ENCODE results near the gene ANKRD36C. TPM values are rescaled to one million over a fixed set of nuclear protein-coding genes. Genes with fewer than 3 reads are reported as not detected.
"Not testable (repeated sequence)": the region's sequence is repeated elsewhere in the genome, so short reads cannot be mapped to it uniquely, and the experiment has no call there.

ANKRD36C gene
- total RNA-seq, 1 donor from 2014 or later = 57.2 TPM

DNA sequence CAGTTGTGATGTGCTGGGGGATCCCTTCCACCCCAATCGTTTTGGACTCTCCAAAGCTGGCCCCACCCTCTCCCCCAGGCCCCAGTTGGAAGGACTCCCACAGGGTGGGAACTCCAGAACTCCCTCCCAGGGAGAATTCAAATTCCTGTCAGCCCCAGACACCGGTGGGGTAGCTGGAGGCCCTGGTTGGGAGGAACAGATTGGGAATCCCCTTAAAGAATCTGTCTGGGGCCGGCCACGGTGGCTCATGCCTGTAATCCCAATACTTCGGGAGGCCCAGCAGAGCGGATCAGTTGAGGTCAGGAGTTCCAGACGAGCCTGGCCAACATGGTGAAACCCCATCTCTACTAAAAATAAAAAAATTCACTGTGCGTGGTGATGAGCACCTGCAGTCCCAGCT, 155.5 kb downstream of the ANKRD36C start:
- peaks cover 28% of the 10 kb centered on the region for H3K36me3 Mint-ChIP-seq (ENCODE audit: low read depth)
- TF ChIP-seq CTCF (IDR thresholded peaks at IDR 0.05) = no peak
- H3K27ac Mint-ChIP-seq = no peak overlapping the region
- no peaks in the 10 kb centered on the region for H3K27me3 Mint-ChIP-seq
- H3K4me3 Mint-ChIP-seq = no peak overlapping the region
- no peaks in the 10 kb centered on the region for H3K9me3 Mint-ChIP-seq
- H3K4me1 Mint-ChIP-seq = no peaks in the 10 kb centered on the region
- no peak for ATAC-seq (ENCODE audit: low read depth)
- no peak for DNase-seq
- POLR2A ChIA-PET = no interaction called here
- intact Hi-C loops (cut with micrococcal nuclease) = no loop called here
- CTCF ChIA-PET = no interaction called here

DNA sequence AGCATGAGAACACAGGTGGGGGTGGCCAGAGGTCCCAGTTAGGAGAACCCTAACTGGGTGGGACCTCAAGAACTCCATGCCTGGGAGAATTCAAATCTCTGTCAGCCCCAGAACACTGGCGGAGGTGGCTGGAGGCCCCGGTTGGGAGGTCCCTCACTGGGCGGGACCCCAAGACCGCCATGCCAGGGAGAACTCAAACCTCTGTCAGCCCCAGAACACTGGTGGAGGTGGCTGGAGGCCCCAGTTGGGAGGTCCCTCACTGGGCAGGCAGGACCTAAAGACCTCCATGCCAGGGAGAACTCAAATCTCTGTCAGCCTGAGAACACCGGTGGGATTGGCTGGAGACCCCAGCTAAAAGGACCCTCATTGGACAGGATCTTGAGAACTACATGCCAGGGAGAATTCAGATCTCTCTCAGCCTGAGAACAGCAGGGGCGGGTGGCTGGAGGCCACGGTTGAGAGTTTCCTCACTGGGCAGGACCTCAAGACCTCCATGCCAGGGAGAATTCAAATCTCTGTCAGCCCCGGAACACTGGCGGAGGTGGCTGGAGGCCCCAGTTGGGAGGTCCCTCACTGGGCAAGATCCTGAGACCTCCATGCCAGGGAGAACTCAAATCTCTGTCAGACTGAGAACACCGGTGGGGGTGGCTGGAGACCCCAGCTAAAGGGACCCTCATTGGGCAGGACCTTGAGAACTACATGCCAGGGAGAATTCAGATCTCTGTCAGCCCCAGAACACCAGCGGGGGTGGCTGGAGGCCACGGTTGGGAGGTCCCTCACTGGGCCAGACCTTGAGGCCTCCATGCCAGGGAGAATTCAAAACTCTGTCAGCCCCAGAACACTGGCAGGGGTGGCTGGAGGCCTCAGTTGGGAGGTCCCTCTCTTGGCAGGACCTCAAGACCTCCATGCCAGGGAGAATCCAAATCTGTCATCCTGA, 157.3 kb downstream of the ANKRD36C start:
- ATAC-seq (ENCODE audit: low read depth); POLR2A ChIA-PET; CTCF ChIA-PET; H3K27ac Mint-ChIP-seq; H3K4me3 Mint-ChIP-seq; H3K9me3 Mint-ChIP-seq; H3K27me3 Mint-ChIP-seq; DNase-seq; intact Hi-C loops (cut with micrococcal nuclease); H3K4me1 Mint-ChIP-seq: not testable (repeated sequence)
- peaks cover 44% of the 10 kb centered on the region for H3K36me3 Mint-ChIP-seq (ENCODE audit: low read depth)

GRCh38 chr2:95824218-95824617, 167.4 kb downstream of the ANKRD36C start:
- H3K36me3 Mint-ChIP-seq (ENCODE audit: low read depth) = peaks cover 21% of the 10 kb centered on the region
- DNase-seq; intact Hi-C loops (cut with micrococcal nuclease); CTCF ChIA-PET; POLR2A ChIA-PET; H3K27ac Mint-ChIP-seq; H3K27me3 Mint-ChIP-seq; ATAC-seq (ENCODE audit: low read depth); H3K4me3 Mint-ChIP-seq; H3K4me1 Mint-ChIP-seq: not testable (repeated sequence)
- peaks cover 32% of the 10 kb centered on the region for H3K9me3 Mint-ChIP-seq

GRCh38 chr2:95817521-95817920, 174.1 kb downstream of the ANKRD36C start:
- H3K4me3 Mint-ChIP-seq; H3K27ac Mint-ChIP-seq; H3K27me3 Mint-ChIP-seq; DNase-seq; CTCF ChIA-PET; H3K4me1 Mint-ChIP-seq; intact Hi-C loops (cut with micrococcal nuclease); ATAC-seq (ENCODE audit: low read depth); POLR2A ChIA-PET: not testable (repeated sequence)
- H3K36me3 Mint-ChIP-seq (ENCODE audit: low read depth) = peaks cover 31% of the 10 kb centered on the region
- H3K9me3 Mint-ChIP-seq = peaks cover 41% of the 10 kb centered on the region

DNA sequence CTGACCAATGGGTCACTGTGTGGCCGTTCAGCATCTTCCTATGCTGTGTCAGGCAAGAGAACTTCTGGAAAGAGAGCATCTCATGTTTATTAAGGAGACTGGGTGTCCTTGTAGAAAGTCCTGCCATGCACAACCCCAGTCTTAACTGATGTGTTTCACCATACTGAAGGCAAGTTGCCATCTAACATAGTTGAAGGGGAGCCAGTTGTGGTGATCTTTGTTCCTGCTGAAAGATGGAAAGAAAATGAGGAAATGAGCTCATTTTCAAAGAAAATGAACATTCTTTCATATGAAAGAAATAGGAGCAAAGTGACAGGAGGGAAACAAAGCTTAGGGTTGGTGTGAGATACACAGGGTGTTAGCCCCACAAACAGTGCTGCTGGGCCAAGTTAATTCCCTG, 178.3 kb downstream of the ANKRD36C start:
- H3K36me3 Mint-ChIP-seq (ENCODE audit: low read depth) = peaks cover 29% of the 10 kb centered on the region
- intact Hi-C loops (cut with micrococcal nuclease); H3K27ac Mint-ChIP-seq; CTCF ChIA-PET; POLR2A ChIA-PET; DNase-seq; H3K4me3 Mint-ChIP-seq; H3K4me1 Mint-ChIP-seq; H3K27me3 Mint-ChIP-seq; ATAC-seq (ENCODE audit: low read depth): not testable (repeated sequence)
- peaks cover 25% of the 10 kb centered on the region for H3K9me3 Mint-ChIP-seq

DNA sequence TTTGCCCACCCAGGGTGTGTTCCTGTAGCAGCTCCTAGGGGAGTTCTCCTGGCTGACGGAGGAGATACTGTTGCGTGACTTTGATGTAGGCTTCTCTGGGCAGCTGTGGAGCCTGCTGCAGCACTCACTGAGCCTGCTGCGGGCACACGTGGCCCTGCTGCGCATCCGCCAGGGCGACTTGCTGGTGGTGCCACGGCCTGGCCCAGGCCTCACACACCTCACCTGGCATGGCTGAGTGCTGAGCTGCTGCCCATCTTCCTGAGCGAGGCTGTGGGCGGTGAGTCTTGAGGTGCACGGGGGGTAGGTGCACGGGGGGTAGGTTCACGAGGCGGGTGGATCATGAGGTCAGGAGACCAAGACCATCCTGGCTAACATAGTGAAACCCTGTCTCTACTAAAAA, 191.7 kb downstream of the ANKRD36C start:
- Mint-ChIP-seq H3K27ac (no peak overlapping the region), H3K4me3 (no peak overlapping the region), H3K36me3 (ENCODE audit: low read depth) (peaks cover 8% of the 10 kb centered on the region), H3K27me3 (no peaks in the 10 kb centered on the region), H3K4me1 (no peaks in the 10 kb centered on the region), H3K9me3 (peaks cover 10% of the 10 kb centered on the region)
- ChIA-PET POLR2A (no interaction called here), CTCF (no interaction called here)
- intact Hi-C loops (cut with micrococcal nuclease) = no loop called here
- TF ChIP-seq CTCF (IDR thresholded peaks at IDR 0.05) = no peak
- ATAC-seq (ENCODE audit: low read depth) (no peak), DNase-seq (no peak)

DNA sequence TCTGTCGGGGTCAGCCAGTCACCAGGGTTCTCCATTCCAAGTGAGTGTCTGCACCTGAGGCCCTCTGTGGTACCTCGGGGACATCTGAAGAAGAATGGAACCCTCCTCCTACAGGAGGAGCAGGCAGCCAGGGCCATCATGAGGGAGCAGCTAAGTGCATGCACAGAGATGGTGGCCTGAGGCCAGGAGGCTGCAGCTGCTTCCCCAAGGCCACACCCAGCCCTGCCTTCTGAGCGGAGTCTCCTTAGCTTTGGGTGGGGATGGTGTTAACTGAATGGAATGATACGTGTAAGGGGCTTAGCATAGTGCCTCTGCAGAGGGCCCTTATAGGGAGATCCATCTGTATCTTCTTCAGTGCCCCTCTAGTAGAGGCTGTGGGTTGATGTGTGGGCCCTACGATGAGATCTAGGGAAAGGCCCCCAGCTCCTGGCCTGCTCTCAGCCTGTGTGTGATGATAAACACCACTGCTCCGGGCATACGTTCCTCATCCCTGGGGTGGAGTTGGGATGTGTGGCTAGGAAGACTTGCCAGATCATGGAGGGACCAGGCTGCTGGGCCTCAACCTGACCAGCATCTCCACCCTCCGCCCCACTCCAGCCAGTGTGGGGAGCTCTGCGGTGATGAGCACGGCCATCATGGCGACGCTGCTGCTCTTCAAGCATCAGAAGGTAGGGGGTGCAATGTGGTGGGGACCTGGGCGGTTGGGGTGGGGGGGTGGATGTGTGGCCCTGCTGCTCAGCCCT, 192.3 kb downstream of the ANKRD36C start:
- H3K27ac Mint-ChIP-seq; H3K4me3 Mint-ChIP-seq; DNase-seq; H3K4me1 Mint-ChIP-seq; ATAC-seq (ENCODE audit: low read depth); H3K9me3 Mint-ChIP-seq; CTCF ChIA-PET; intact Hi-C loops (cut with micrococcal nuclease); H3K36me3 Mint-ChIP-seq (ENCODE audit: low read depth); POLR2A ChIA-PET; H3K27me3 Mint-ChIP-seq: not testable (repeated sequence)

DNA sequence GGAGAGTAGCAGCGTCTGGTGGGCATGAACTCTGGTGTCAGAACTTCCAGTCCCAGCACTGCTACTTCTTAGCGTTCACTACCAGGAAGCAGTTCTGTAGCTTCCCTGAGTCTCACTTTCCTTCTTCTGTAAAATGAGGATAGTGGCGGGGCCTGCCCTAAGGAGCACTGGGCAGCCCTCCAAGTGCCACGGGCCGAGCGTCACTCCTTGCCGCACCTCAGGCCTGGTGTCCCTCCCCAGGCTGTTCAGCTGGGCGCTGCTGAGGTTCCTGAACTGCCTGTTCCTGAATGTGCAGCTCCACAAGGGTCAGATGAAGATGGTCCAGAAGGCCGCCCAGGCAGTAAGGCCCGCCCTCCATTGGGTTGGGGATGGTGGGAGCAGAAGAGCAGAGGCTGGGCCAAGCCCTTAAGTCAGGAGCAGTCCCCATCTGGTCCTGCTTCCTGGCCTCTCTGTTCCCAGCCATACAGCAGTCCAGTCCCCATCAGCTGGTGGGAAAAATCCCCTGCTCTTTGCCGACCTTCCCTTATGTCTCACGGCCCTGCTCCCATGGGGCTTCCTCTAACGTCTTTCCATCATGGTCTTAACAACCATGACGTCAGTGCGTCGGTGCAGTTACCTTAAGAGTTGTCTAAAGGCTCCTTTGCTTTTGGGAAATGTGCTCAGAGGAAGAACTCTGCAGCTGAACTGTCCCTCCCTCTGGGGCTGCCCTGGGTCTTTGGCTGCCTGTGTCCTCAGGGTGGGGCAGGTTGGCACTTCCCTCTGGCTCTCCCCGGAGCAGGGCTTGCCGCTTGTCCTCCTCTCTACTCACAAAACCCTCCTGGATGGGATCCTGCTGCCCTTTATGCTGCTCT, 195.2 kb downstream of the ANKRD36C start:
- H3K4me3 Mint-ChIP-seq; intact Hi-C loops (cut with micrococcal nuclease); H3K27ac Mint-ChIP-seq; H3K27me3 Mint-ChIP-seq; ATAC-seq (ENCODE audit: low read depth); H3K4me1 Mint-ChIP-seq; H3K36me3 Mint-ChIP-seq (ENCODE audit: low read depth); DNase-seq; CTCF ChIA-PET; H3K9me3 Mint-ChIP-seq; POLR2A ChIA-PET: not testable (repeated sequence)

GRCh38 chr2:95793970-95794369, 197.7 kb downstream of the ANKRD36C start:
- H3K9me3 Mint-ChIP-seq; CTCF ChIA-PET; H3K4me3 Mint-ChIP-seq; H3K27ac Mint-ChIP-seq; intact Hi-C loops (cut with micrococcal nuclease); POLR2A ChIA-PET; H3K4me1 Mint-ChIP-seq; ATAC-seq (ENCODE audit: low read depth); H3K27me3 Mint-ChIP-seq; DNase-seq; H3K36me3 Mint-ChIP-seq (ENCODE audit: low read depth): not testable (repeated sequence)

DNA sequence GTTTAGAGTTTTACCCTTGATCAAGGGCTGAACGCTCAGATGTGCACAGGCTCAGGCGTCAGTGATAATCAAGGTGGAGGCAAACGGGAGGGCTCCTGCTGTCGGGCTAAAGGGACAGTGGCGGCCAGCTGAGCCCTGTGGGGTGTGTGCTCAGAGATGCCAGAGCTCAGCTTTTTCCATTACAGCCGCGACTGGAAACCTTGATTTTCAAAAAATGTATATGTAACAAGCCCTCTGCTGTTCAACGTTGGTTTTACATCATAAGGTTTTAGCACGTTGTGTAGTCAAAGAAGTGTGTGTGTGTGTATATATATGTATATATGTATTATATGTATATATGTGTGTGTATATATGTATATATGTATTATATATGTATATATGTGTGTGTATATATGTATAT, 201.4 kb downstream of the ANKRD36C start:
- POLR2A ChIA-PET; H3K9me3 Mint-ChIP-seq; H3K27me3 Mint-ChIP-seq; H3K4me3 Mint-ChIP-seq; H3K4me1 Mint-ChIP-seq; DNase-seq; H3K27ac Mint-ChIP-seq; CTCF ChIA-PET; intact Hi-C loops (cut with micrococcal nuclease); ATAC-seq (ENCODE audit: low read depth); H3K36me3 Mint-ChIP-seq (ENCODE audit: low read depth): not testable (repeated sequence)

Measured in activated B cell treated with CpG ODN at 0.5 μM for 24 hours (primary cell).